ENCODE results near the gene LHFPL6. TPM values are rescaled to one million over a fixed set of nuclear protein-coding genes. Genes with fewer than 3 reads are reported as not detected.

The LHFPL6 gene
- total and polyA plus RNA-seq, 2 experiments from 2014 or later = 7.8 to 9.5 TPM

- DNase-seq (ENCODE audit: low spot score) (no peak), ATAC-seq (no peak; the same call in 2 of the 3 replicates)
- Histone ChIP-seq H3F3A (replicated peaks; ENCODE audit: low read depth) (no peaks in the 10 kb centered on the region), H3K9me2 (ENCODE audit: insufficient read depth) (no peaks in the 10 kb centered on the region), H3K4me2 (no peak overlapping the region), H3K4me1 (ENCODE audit: insufficient read depth) (peaks cover 8% of the 10 kb centered on the region; the same call in 1 of the 2 replicates), H2AFZ (no peak overlapping the region), H3K27me3 (ENCODE audit: insufficient read depth) (no peaks in the 10 kb centered on the region), H4K20me1 (replicated peaks; ENCODE audit: insufficient read depth) (no peaks in the 10 kb centered on the region), H3K36me3 (ENCODE audit: insufficient read depth) (no peaks in the 10 kb centered on the region), H3K4me3 (no peak overlapping the region), H3K27ac (ENCODE audit: low read depth) (no peak overlapping the region), H3K79me2 (replicated peaks; ENCODE audit: insufficient read depth) (no peaks in the 10 kb centered on the region)
- no peak overlapping the region for H3K4me3 Mint-ChIP-seq
- H3K27ac Mint-ChIP-seq = no peak overlapping the region
- peaks cover 13% of the 10 kb centered on the region; the same call in 2 of the 3 replicates for H3K4me1 Mint-ChIP-seq
- no peak for TF ChIP-seq NANOG (IDR thresholded peaks at IDR 0.05; ENCODE audit: borderline replicate concordance)
- H3K27me3 Mint-ChIP-seq (ENCODE audit: insufficient read depth, low read depth, poor library complexity) = no peaks in the 10 kb centered on the region
- H3K36me3 Mint-ChIP-seq (ENCODE audit: low read depth) = no peaks in the 10 kb centered on the region
- H3K9me3 Mint-ChIP-seq = no peaks in the 10 kb centered on the region
Measured at GRCh38 chr13:39452417-39452816, 150.6 kb downstream of the LHFPL6 start.

GRCh38 chr13:39451860-39452301 lies 151.1 kb downstream of the LHFPL6 start:
- H3K4me1 ChIP-seq (ENCODE audit: insufficient read depth) = peaks cover 8% of the 10 kb centered on the region; the same call in 1 of the 2 replicates
- H3K9me2 ChIP-seq (ENCODE audit: insufficient read depth) = no peaks in the 10 kb centered on the region
- ATAC-seq (no peak), DNase-seq (ENCODE audit: low spot score) (no peak)
- H3K4me1 Mint-ChIP-seq = peaks cover 13% of the 10 kb centered on the region; the same call in 2 of the 3 replicates
- H3K79me2 ChIP-seq (replicated peaks; ENCODE audit: insufficient read depth) = no peaks in the 10 kb centered on the region
- H3K4me2 ChIP-seq = no peak overlapping the region
- no peak overlapping the region for H3K27ac ChIP-seq (ENCODE audit: low read depth)
- no peaks in the 10 kb centered on the region for H3K27me3 ChIP-seq (ENCODE audit: insufficient read depth)
- H3K27me3 Mint-ChIP-seq (ENCODE audit: insufficient read depth, low read depth, poor library complexity) = no peaks in the 10 kb centered on the region
- no peak overlapping the region for H2AFZ ChIP-seq
- no peaks in the 10 kb centered on the region for H3F3A ChIP-seq (replicated peaks; ENCODE audit: low read depth)
- H3K4me3 ChIP-seq = no peak overlapping the region
- H3K36me3 Mint-ChIP-seq (ENCODE audit: low read depth) = no peaks in the 10 kb centered on the region
- H3K36me3 ChIP-seq (ENCODE audit: insufficient read depth) = no peaks in the 10 kb centered on the region
- H4K20me1 ChIP-seq (replicated peaks; ENCODE audit: insufficient read depth) = no peaks in the 10 kb centered on the region
- no peak for TF ChIP-seq ZNF331 (CRISPR knock-in tag; IDR thresholded peaks at IDR 0.05; ENCODE audit: low read depth)
- TF ChIP-seq CREB1 (CRISPR knock-in tag; IDR thresholded peaks at IDR 0.05; ENCODE audit: low read depth) = no peak
- TF ChIP-seq POLR2AphosphoS5 (IDR thresholded peaks at IDR 0.05; ENCODE audit: low read depth) = no peak
- no peak for TF ChIP-seq REST (IDR thresholded peaks at IDR 0.05; ENCODE audit: unreplicated experiment)
- H3K9me3 Mint-ChIP-seq = no peaks in the 10 kb centered on the region
- no peak overlapping the region for H3K27ac Mint-ChIP-seq
- H3K4me3 Mint-ChIP-seq = no peak overlapping the region

GRCh38 chr13:39451301-39451700 lies 151.7 kb downstream of the LHFPL6 start:
- Mint-ChIP-seq H3K4me1 (peaks cover 13% of the 10 kb centered on the region; the same call in 2 of the 3 replicates), H3K36me3 (ENCODE audit: low read depth) (no peaks in the 10 kb centered on the region), H3K27me3 (ENCODE audit: insufficient read depth, low read depth, poor library complexity) (no peaks in the 10 kb centered on the region), H3K27ac (no peak overlapping the region), H3K9me3 (no peaks in the 10 kb centered on the region), H3K4me3 (no peak overlapping the region)
- H3K4me1 ChIP-seq (ENCODE audit: insufficient read depth) = peaks cover 8% of the 10 kb centered on the region; the same call in 1 of the 2 replicates
- no peaks in the 10 kb centered on the region for H3K9me2 ChIP-seq (ENCODE audit: insufficient read depth)
- H3K4me2 ChIP-seq = no peak overlapping the region
- no peaks in the 10 kb centered on the region for H3K36me3 ChIP-seq (ENCODE audit: insufficient read depth)
- H3K27me3 ChIP-seq (ENCODE audit: insufficient read depth) = no peaks in the 10 kb centered on the region
- TF ChIP-seq ZNF331 (CRISPR knock-in tag; IDR thresholded peaks at IDR 0.05; ENCODE audit: low read depth) (no peak), POLR2AphosphoS5 (IDR thresholded peaks at IDR 0.05; ENCODE audit: low read depth) (no peak), CTCF (conservative IDR thresholded peaks at IDR 0.05; ENCODE audit: low read depth in 2 of 2) (no peak), NANOG (IDR thresholded peaks at IDR 0.05; ENCODE audit: borderline replicate concordance) (no peak), REST (IDR thresholded peaks at IDR 0.05; ENCODE audit: unreplicated experiment) (no peak), EZH2 (IDR thresholded peaks at IDR 0.05; ENCODE audit: low read depth, unreplicated experiment) (no peak), ZNF114 (CRISPR knock-in tag; IDR thresholded peaks at IDR 0.05) (no peak), STAT1 (IDR thresholded peaks at IDR 0.05; ENCODE audit: unreplicated experiment) (no peak)
- DNase-seq (ENCODE audit: low spot score) = no peak
- no peaks in the 10 kb centered on the region for H3K79me2 ChIP-seq (replicated peaks; ENCODE audit: insufficient read depth)
- H3K27ac ChIP-seq (ENCODE audit: low read depth) = no peak overlapping the region
- no peaks in the 10 kb centered on the region for H3F3A ChIP-seq (replicated peaks; ENCODE audit: low read depth)
- no peak for ATAC-seq
- H3K4me3 ChIP-seq = no peak overlapping the region
- H2AFZ ChIP-seq = no peak overlapping the region
- H4K20me1 ChIP-seq (replicated peaks; ENCODE audit: insufficient read depth) = no peaks in the 10 kb centered on the region

Measured in GM23338 (cell line).